ENCODE data around the gene SEPTIN3.

SEPTIN3 gene

GRCh38 chr22:42007922-42008321 is 38.7 kb downstream of the SEPTIN3 start:
- no peaks in the 10 kb centered on the region for H3K36me3 ChIP-seq (ENCODE audit: control insufficient read depth, insufficient read depth, low read length)
- no peaks in the 10 kb centered on the region for H3K27me3 ChIP-seq (ENCODE audit: control insufficient read depth, insufficient read depth, low read length)

GRCh38 chr22:42010778-42011177 is 41.5 kb downstream of the SEPTIN3 start:
- H3K36me3 ChIP-seq (ENCODE audit: control insufficient read depth, insufficient read depth, low read length) = no peaks in the 10 kb centered on the region
- no peak overlapping the region for H3K9ac ChIP-seq (ENCODE audit: low read depth, low read length)
- no peak overlapping the region for H3K4me3 ChIP-seq (ENCODE audit: low read depth, low read length)
- no peaks in the 10 kb centered on the region for H3K27me3 ChIP-seq (ENCODE audit: control insufficient read depth, insufficient read depth, low read length)
- no peaks in the 10 kb centered on the region for H3K4me1 ChIP-seq (ENCODE audit: control insufficient read depth, insufficient read depth, low read length)
- H3K9me3 ChIP-seq (ENCODE audit: control insufficient read depth, insufficient read depth, low read length) = no peaks in the 10 kb centered on the region

More at GRCh38 chr22:42007922-42008321, 38.7 kb downstream of the SEPTIN3 start:
- Histone ChIP-seq H3K4me3 (ENCODE audit: low read depth, low read length) (no peak overlapping the region), H3K9ac (ENCODE audit: low read depth, low read length) (no peak overlapping the region), H3K4me1 (ENCODE audit: control insufficient read depth, insufficient read depth, low read length) (no peaks in the 10 kb centered on the region), H3K9me3 (ENCODE audit: control insufficient read depth, insufficient read depth, low read length) (no peaks in the 10 kb centered on the region)

- H3K27me3 ChIP-seq (ENCODE audit: control insufficient read depth, insufficient read depth, low read length) = peaks cover 5% of the 10 kb centered on the region
- H3K4me1 ChIP-seq (ENCODE audit: control insufficient read depth, insufficient read depth, low read length) = no peaks in the 10 kb centered on the region
- H3K9ac ChIP-seq (ENCODE audit: low read depth, low read length) = no peak overlapping the region
- H3K9me3 ChIP-seq (ENCODE audit: control insufficient read depth, insufficient read depth, low read length) = no peaks in the 10 kb centered on the region
- H3K36me3 ChIP-seq (ENCODE audit: control insufficient read depth, insufficient read depth, low read length) = no peaks in the 10 kb centered on the region
- no peak overlapping the region for H3K4me3 ChIP-seq (ENCODE audit: low read depth, low read length)
These were observed 44.1 kb downstream of the SEPTIN3 start for GRCh38 chr22:42013385-42013784.

DNA sequence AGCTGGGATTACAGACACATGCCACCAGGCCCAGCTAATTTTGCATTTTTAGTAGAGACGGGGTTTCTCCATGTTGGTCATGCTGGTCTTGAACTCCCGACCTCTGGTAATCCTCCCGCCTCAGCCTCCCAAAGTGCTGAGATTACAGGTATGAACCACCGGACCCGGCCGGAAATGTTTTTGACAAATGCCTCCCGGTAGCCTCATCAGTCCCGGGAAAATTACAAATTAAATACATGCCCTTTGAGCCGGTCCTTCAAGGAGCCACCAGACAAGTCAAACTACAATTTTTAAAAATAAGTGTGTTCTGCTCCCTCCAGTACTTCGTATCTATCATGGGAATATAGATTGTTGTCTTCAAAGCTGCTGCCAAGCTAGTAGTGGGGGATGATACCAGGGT is 46.9 kb downstream of the SEPTIN3 start:
- Histone ChIP-seq H3K36me3 (ENCODE audit: control insufficient read depth, insufficient read depth, low read length) (no peaks in the 10 kb centered on the region), H3K9ac (ENCODE audit: low read depth, low read length) (no peak overlapping the region), H3K4me1 (ENCODE audit: control insufficient read depth, insufficient read depth, low read length) (no peaks in the 10 kb centered on the region), H3K4me3 (ENCODE audit: low read depth, low read length) (no peak overlapping the region), H3K27me3 (ENCODE audit: control insufficient read depth, insufficient read depth, low read length) (peaks cover 5% of the 10 kb centered on the region), H3K9me3 (ENCODE audit: control insufficient read depth, insufficient read depth, low read length) (no peaks in the 10 kb centered on the region)

DNA sequence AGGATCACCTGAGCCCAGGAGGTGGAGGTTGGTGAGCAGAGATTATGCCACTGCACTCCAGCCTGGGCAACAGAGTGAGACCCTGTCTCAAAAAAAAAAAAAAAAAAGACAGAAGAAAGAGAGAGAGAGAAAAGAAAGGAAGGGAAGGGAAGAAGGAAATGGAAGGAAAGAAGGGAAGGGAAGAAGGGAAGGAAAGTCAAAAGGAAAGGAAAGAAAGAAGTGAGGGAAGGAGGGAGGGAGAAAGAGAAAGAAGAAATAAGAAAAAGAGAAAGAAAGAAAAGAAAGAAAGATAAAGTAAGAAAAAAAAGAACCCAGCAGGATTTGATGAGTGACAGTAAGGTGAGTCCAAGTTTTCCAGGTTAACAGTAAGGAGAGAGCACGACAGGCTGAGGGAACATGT is 49.0 kb downstream of the SEPTIN3 start:
- no peaks in the 10 kb centered on the region for H3K9me3 ChIP-seq (ENCODE audit: control insufficient read depth, insufficient read depth, low read length)
- H3K36me3 ChIP-seq (ENCODE audit: control insufficient read depth, insufficient read depth, low read length) = no peaks in the 10 kb centered on the region
- peaks cover 5% of the 10 kb centered on the region for H3K27me3 ChIP-seq (ENCODE audit: control insufficient read depth, insufficient read depth, low read length)
- no peak overlapping the region for H3K4me3 ChIP-seq (ENCODE audit: low read depth, low read length)
- no peaks in the 10 kb centered on the region for H3K4me1 ChIP-seq (ENCODE audit: control insufficient read depth, insufficient read depth, low read length)
- H3K9ac ChIP-seq (ENCODE audit: low read depth, low read length) = no peak overlapping the region
